A549 treated with ZK216348 at 1 μM for 4 hours (cell line): ENCODE measurements around the gene LIN28B. TPM values are rescaled to one million over a fixed set of nuclear protein-coding genes. Genes with fewer than 3 reads are reported as not detected.

Experiments
- total RNA-seq: library from RNA; stranded (reverse); fragments of 200-300 nt; extraction: Qiagen RNA extraction; gene quantifications from 5 replicates; pipeline ENCODE4 v1.2.3, GENCODE V29; 2022; ENCODE audit warnings: low read depth

The LIN28B gene
- total RNA-seq, result 0.81 to 1.8 TPM (median 1.6 TPM) in 5 replicates

DNA sequence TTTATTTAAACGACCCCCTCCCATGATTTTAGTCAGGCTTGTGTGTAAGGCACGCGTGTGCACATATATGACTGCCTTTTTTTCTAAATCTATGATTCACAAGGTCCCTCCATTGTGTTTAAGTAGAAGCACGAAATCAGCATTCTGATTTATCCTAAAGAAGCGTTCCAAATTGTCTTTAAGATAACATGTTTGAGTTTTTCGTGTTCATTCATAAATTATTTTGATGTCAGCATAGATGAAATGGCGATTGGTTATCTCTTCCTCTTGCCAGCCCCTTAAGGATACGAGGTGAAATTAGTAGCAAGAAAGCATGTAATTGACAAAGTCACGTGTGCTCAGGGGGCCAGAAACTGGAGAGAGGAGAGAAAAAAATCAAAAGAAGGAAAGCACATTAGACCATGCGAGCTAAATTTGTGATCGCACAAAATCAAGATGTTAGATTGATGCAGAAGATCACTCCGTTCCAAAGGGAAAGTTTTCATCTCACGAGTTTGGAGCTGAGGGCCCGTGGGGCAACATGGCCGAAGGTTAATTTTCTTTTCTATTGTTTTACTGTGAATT lies at the start of gene LIN28B:
TSS of gene LIN28B (plus strand) at position 377 of the 564 bp plus-strand sequence. CDS start at position 521, 144 bp downstream.

Other genes with a start within 250 kb of the LIN28B start
- gene HACE1, start 97.2 kb upstream of the LIN28B start, total RNA-seq, result 2.0 to 3.2 TPM (median 2.9 TPM) in 5 replicates
- 23.1 to 27.6 TPM (median 24.5 TPM) in 5 replicates for gene POPDC3, start 222.9 kb downstream of the LIN28B start, total RNA-seq